ENCODE results near the gene ENGASE. TPM values are rescaled to one million over a fixed set of nuclear protein-coding genes. Genes with fewer than 3 reads are reported as not detected.

Gene ENGASE
- total and polyA plus RNA-seq, 3 donors from 2014 or later, result 20.3 to 48.5 (median 34.9) TPM

DNA sequence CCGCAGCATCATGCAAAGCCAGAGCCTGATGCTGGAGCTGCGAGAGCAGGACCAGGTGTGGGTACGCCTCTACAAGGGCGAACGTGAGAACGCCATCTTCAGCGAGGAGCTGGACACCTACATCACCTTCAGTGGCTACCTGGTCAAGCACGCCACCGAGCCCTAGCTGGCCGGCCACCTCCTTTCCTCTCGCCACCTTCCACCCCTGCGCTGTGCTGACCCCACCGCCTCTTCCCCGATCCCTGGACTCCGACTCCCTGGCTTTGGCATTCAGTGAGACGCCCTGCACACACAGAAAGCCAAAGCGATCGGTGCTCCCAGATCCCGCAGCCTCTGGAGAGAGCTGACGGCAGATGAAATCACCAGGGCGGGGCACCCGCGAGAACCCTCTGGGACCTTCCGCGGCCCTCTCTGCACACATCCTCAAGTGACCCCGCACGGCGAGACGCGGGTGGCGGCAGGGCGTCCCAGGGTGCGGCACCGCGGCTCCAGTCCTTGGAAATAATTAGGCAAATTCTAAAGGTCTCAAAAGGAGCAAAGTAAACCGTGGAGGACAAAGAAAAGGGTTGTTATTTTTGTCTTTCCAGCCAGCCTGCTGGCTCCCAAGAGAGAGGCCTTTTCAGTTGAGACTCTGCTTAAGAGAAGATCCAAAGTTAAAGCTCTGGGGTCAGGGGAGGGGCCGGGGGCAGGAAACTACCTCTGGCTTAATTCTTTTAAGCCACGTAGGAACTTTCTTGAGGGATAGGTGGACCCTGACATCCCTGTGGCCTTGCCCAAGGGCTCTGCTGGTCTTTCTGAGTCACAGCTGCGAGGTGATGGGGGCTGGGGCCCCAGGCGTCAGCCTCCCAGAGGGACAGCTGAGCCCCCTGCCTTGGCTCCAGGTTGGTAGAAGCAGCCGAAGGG is 26.4 kb upstream of the ENGASE start:
- no peaks in the 10 kb centered on the region for H3K27me3 ChIP-seq
- H3K4me1 ChIP-seq, result peaks cover 8% of the 10 kb centered on the region
- no peak overlapping the region for H3K27ac ChIP-seq
- no peak for TF ChIP-seq POLR2A (IDR thresholded peaks at IDR 0.05)
- TF ChIP-seq, protein P1, sequence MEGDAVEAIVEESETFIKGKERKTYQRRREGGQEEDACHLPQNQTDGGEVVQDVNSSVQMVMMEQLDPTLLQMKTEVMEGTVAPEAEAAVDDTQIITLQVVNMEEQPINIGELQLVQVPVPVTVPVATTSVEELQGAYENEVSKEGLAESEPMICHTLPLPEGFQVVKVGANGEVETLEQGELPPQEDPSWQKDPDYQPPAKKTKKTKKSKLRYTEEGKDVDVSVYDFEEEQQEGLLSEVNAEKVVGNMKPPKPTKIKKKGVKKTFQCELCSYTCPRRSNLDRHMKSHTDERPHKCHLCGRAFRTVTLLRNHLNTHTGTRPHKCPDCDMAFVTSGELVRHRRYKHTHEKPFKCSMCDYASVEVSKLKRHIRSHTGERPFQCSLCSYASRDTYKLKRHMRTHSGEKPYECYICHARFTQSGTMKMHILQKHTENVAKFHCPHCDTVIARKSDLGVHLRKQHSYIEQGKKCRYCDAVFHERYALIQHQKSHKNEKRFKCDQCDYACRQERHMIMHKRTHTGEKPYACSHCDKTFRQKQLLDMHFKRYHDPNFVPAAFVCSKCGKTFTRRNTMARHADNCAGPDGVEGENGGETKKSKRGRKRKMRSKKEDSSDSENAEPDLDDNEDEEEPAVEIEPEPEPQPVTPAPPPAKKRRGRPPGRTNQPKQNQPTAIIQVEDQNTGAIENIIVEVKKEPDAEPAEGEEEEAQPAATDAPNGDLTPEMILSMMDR (IDR thresholded peaks at IDR 0.05), result no peak
- no peak overlapping the region for H3K4me3 ChIP-seq
- intact Hi-C loops (cut with DNase I; ENCODE audit: low total_unique reads), result no loop called here
- DNase-seq, result no peak
- 71 to 79% methylated on average over 37 to 41 of the region's 41 CpGs for WGBS, 2 donors
- no peaks in the 10 kb centered on the region for H3K36me3 ChIP-seq (ENCODE audit: low read depth, missing control alignments)
- H3K9me3 ChIP-seq, result no peaks in the 10 kb centered on the region

DNA sequence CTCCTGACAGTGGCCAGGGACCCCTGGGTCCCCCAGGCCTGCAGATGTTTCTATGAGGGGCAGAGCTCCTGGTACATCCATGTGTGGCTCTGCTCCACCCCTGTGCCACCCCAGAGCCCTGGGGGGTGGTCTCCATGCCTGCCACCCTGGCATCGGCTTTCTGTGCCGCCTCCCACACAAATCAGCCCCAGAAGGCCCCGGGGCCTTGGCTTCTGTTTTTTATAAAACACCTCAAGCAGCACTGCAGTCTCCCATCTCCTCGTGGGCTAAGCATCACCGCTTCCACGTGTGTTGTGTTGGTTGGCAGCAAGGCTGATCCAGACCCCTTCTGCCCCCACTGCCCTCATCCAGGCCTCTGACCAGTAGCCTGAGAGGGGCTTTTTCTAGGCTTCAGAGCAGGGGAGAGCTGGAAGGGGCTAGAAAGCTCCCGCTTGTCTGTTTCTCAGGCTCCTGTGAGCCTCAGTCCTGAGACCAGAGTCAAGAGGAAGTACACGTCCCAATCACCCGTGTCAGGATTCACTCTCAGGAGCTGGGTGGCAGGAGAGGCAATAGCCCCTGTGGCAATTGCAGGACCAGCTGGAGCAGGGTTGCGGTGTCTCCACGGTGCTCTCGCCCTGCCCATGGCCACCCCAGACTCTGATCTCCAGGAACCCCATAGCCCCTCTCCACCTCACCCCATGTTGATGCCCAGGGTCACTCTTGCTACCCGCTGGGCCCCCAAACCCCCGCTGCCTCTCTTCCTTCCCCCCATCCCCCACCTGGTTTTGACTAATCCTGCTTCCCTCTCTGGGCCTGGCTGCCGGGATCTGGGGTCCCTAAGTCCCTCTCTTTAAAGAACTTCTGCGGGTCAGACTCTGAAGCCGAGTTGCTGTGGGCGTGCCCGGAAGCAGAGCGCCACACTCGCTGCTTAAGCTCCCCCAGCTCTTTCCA is 25.5 kb upstream of the ENGASE start:
- WGBS, 2 donors, result 89 to 90% methylated on average over 19 to 21 of the region's 21 CpGs

DNA sequence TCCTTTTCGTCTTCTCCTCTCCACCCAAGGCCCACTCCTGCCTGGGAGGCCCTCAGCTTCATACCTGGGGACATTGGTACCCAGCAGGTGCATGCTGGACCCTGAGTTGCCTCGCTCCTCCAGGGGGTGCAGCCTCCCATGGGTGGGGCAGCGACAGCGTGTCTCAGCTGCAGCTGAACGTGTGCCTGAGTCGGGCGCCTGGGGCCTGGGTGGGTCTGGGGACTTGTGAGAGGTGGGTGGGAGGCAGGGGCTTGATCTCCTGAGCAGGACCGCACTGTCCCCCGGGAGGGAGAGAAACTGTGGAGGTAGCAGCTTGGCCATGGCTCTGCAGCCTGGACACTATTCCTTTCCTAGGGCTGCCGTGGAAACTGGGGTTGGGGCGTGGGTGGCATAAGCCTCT is 24.8 kb upstream of the ENGASE start:
- Histone ChIP-seq H3K9me3 (no peaks in the 10 kb centered on the region), H3K4me1 (peaks cover 8% of the 10 kb centered on the region), H3K4me3 (no peak overlapping the region), H3K36me3 (ENCODE audit: low read depth, missing control alignments) (no peaks in the 10 kb centered on the region), H3K27ac (no peak overlapping the region), H3K27me3 (no peaks in the 10 kb centered on the region)
- DNase-seq, result no peak
- intact Hi-C loops (cut with DNase I; ENCODE audit: low total_unique reads), result no loop called here
- WGBS, 2 donors, result 94 to 98% methylated on average over 6 to 11 of the region's 11 CpGs
- no peak for TF ChIP-seq POLR2A (IDR thresholded peaks at IDR 0.05)
- TF ChIP-seq, protein P1 (IDR thresholded peaks at IDR 0.05), result no peak

More for the DNA sequence above, 25.5 kb upstream of the ENGASE start:
- Histone ChIP-seq H3K4me1 (peaks cover 8% of the 10 kb centered on the region), H3K27ac (no peak overlapping the region), H3K9me3 (no peaks in the 10 kb centered on the region), H3K36me3 (ENCODE audit: low read depth, missing control alignments) (no peaks in the 10 kb centered on the region), H3K27me3 (no peaks in the 10 kb centered on the region), H3K4me3 (no peak overlapping the region)
- intact Hi-C loops (cut with DNase I; ENCODE audit: low total_unique reads), result no loop called here
- TF ChIP-seq, protein P1 (IDR thresholded peaks at IDR 0.05), result no peak
- no peak for TF ChIP-seq POLR2A (IDR thresholded peaks at IDR 0.05)
- no peak for DNase-seq

DNA sequence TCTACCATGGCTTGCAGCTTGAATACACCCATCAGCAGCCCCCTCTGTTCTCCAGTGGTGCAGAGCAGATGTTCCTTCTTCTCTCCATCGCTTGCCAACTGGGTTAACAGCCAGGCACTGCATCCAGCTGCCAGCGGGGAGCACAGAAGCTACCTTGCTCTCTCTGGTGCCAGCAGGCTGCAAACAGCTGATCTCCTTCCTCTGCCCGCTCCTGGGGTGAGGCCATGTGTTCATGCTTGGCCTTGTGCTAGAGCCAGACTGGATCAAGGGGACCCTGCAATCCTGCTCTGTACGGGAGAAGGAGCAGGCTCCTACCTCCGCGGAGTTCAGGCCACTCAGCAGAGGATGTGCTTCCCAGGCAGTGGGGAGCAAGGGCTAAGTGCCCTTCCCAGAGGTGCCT is 24.1 kb upstream of the ENGASE start:
- intact Hi-C loops (cut with DNase I; ENCODE audit: low total_unique reads), result no loop called here
- peaks cover 8% of the 10 kb centered on the region for H3K4me1 ChIP-seq
- no peak overlapping the region for H3K4me3 ChIP-seq
- TF ChIP-seq, protein P1 (IDR thresholded peaks at IDR 0.05), result no peak
- no peak for TF ChIP-seq POLR2A (IDR thresholded peaks at IDR 0.05)
- no peaks in the 10 kb centered on the region for H3K9me3 ChIP-seq
- WGBS, 2 donors, result 87 to 90% methylated on average over 3 to 6 of the region's 6 CpGs
- no peaks in the 10 kb centered on the region for H3K27me3 ChIP-seq
- DNase-seq, result no peak
- H3K36me3 ChIP-seq (ENCODE audit: low read depth, missing control alignments), result no peaks in the 10 kb centered on the region
- H3K27ac ChIP-seq, result no peak overlapping the region

All from testis (tissue), 3 donors.